HEK293T (cell line): ENCODE results near the gene ZNF667.

ENCODE experiments used
- BHLHE40 ChIP-seq: fragments of 450-650 bp; IDR thresholded peaks from 2 replicates; pipeline ENCODE4 v1.6.1; 2016; ENCODE audit warnings: mild to moderate bottlenecking, moderate library complexity, borderline replicate concordance
- ELF4 ChIP-seq: fragments of 450-650 bp; IDR thresholded peaks from 2 replicates; pipeline ENCODE4 v1.6.1; 2017; ENCODE audit warnings: antibody characterized with exemption
- FOXA1 ChIP-seq: fragments of 450-650 bp; IDR thresholded peaks from 2 replicates; pipeline ENCODE4 v1.6.1; 2016; ENCODE audit warnings: mild to moderate bottlenecking
- FOXM1 ChIP-seq: fragments of 450-650 bp; IDR thresholded peaks from 2 replicates; pipeline ENCODE4 v1.6.1; 2017; ENCODE audit warnings: mild to moderate bottlenecking, borderline replicate concordance
- L3MBTL2 ChIP-seq: fragments of 450-650 bp; conservative IDR thresholded peaks from 2 replicates; pipeline ENCODE4 v1.6.1; 2016; ENCODE audit warnings: mild to moderate bottlenecking
- SP1 ChIP-seq: fragments of 450-650 bp; IDR thresholded peaks from 2 replicates; pipeline ENCODE4 v1.6.1; 2017
- TARDBP ChIP-seq: fragments of 450-650 bp; IDR thresholded peaks from 2 replicates; pipeline ENCODE4 v1.6.1; 2016
- ZNF384 ChIP-seq: fragments of 450-650 bp; IDR thresholded peaks from 2 replicates; pipeline ENCODE4 v1.6.1; 2016

- TF ChIP-seq BHLHE40 (no peak), ELF4 (no peak), L3MBTL2 (peak; percentile 52), FOXA1 (no peak), TARDBP (no peak), ZNF384 (no peak), FOXM1 (no peak), SP1 (no peak)
These were observed 30.5 kb upstream of the ZNF667 start, which contains the start of gene ZNF471 for GRCh38 chr19:56507446-56508289.
